OCI-M1 (cell line): ENCODE results near the gene PARG.
"Not testable (repeated sequence)": the region's sequence is repeated elsewhere in the genome, so short reads cannot be mapped to it uniquely, and the experiment has no call there.

Source experiments
- DNase-seq: peaks from one replicate; lab custom pipeline; 2025; lab: John Stamatoyannopoulos, UW

PARG gene

DNA sequence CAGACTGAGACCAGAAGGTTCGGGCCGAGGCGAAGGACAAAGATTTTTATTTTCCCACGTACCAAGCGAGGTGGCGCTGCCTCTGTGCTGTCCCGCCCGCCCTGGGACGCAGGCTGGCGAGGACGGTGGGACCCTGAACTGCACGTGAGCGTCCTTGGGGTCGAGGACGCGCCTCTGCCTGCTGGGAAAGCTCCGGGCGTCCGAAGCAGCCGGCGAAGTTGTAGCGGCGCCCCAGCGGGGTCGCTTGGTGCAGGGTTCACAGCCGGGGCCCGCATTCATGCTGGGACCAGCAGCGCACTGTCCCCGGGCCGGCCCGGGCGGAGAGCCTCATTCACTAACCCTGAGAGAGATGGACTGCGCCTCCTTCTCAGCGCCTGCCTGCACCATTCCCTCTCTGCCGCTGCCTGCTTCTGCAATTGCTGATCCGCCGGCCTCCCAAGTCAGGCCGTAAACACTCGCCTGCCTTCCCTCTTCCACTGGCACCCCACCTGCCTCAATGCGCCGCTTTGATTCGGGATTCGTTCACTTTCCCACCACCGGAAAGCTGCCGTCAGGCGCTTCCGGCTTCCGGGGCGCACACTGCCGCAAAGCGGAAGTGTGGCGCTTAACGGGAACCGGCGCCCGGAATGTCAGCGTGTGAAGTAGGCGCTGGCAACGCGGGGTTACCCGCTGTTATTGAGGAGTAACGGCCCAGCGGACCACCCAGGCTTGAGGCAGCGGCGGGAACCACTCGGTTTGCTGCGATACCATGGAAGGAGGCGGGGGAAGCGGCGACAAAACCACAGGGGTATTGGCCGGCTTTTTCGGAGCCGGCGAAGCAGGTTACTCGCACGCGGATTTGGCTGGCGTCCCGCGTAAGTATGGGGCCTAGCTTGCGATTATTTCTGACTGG, at the start of gene PARG, which contains the start of gene TIMM23B:
Gene PARG, minus strand, starts transcription at position 581 of the 892 bp plus-strand sequence. Its CDS starts 302 bp downstream, at position 279.
Gene TIMM23B, plus strand, starts transcription at position 607 of the 892 bp plus-strand sequence. Its CDS starts 142 bp downstream, at position 749.
- DNase-seq, result peak; percentile 91

DNA sequence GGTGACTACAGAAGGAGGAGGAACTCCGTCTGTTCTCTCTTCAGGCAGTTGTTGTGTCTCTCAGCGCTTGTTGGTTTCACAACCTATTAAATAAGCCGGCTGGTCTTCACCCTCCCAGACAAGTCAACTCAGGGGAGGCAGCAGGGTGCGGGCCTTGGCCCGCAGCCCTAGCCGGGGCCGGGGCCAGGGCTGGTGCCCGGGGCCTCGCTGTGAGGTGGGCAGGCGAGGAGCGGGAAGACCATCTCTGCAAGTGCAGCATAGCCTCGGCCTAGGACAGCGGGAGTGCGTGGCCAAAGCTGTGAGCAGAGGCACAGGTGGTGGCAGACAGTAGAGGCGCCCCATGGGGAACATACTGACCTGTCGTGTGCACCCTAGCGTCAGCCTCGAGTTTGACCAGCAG, 46.5 kb upstream of the PARG start, which contains the start of gene AGAP6:
Gene AGAP6, plus strand, starts transcription at position 31 of the 400 bp plus-strand sequence. Its CDS starts 310 bp downstream, at position 341.
- DNase-seq, result not testable (repeated sequence)

DNA sequence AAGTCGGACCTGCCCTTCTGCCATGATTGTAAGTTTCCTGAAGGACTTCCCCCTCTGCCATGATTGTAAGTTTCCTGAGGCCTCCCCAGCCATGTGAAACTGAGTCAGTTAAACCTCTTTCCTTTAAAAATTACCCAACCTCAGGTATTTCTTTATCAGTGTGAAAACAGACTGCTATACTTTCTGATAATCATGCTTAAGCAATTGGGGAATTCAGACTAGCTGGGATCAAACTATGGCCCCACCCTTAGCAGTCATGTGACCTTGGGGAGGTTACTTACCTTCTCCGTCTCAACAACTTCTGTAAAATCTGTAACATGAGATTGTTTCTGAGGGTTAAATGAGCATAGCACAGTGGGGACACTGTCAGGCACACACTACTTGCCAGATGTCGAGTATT, 45.4 kb upstream of the PARG start:
- peak; percentile 6 for DNase-seq

DNA sequence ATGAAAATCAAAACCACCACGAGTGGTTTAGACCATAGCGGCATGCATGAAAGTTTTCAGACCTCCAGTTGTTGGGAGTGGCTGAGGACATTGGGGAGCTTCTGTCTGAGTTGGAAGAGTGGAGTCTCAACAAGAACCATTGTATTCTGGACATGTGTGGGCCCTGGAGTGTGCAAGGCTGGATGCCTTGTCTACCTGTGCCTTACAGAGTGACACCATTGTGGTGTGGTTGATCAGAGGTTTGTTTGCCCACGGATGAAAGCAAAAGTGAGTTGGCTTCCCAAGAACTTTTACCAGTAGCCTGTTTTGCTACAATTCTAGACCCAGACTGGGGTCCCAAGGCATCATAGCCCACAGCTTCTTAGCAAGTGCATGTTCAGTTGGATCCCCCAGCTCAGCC, 35.9 kb upstream of the PARG start:
- DNase-seq, result not testable (repeated sequence)

DNA sequence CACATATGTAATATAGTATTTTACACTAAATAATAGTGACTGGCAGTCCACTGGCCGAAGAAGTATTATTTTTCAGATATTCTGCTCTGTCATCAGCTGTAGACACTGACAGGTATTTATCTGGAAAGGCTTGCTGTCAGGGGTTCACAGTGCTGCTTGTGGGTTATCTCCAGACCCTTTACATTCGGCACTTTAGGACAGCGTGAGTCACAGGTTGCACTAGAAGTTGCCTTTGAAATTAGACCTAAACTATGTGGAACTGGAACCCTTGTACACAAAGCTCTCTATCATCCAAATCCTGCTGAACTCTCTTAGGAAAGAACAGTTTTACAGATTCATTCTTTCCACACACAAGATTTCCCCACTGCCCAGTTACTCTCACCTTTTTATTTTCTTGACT, 30.3 kb upstream of the PARG start:
- DNase-seq, result not testable (repeated sequence)

DNA sequence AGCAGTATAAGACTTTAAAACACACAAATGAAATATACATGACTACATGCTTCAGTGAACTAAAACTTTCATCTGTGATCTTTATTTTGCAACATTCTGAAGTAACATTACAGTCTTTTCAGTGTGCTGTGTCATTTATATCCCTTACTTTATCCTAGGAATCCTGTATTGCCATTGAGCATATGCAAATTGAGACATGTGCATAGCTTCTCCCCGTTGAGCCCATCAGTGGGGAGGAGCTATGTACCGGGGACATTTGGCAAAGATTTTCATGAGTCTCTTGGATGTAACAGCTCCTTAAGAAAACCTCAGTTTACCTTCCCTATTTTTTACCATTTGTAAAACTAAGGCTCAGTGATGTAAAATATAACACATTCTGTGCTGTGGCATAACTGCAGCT, 29.6 kb upstream of the PARG start:
- DNase-seq, result not testable (repeated sequence)

DNA sequence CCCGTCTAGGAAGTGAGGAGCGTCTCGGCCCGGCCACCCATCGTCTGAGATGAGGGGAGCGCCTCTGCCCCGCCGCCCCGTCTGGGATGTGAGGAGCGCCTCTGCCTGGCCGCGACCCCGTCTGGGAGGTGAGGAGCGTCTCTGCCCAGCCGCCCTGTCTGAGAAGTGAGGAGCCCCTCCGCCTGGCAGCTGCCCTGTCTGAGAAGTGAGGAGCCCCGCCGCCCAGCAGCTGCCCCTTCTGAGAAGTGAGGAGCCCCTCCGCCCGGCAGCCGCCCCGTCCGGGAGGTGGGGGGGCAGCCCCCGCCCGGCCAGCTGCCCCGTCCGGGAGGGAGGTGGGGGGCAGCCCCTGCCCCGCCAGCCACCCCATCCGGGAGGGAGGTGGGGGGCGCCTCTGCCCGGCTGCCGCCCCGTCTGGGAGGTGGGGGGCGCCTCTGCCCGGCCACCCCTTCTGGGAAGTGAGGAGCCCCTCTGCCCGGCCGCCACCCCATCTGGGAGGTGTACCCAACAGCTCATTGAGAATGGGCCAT, 28.6 kb upstream of the PARG start:
- not testable (repeated sequence) for DNase-seq

DNA sequence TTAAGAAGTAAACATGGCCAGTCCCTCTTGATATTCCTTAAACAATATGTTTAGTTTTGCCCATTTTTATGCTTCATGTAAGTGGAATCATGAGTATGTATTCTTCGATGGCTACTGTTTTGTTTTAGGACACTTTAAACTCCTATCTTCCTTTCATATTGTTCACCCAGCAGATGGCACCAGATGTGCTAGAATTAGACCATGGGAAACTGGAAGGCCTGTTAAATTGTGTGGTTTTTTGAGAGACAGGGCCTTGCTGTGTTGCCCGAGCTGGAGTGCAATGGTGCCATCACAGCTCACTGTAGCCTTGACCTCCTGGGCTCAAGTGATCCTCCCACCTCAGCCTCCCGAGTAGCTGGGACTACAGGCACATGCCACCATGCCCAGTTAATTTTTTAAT, 11.3 kb upstream of the PARG start:
- peak; percentile 8 for DNase-seq

DNA sequence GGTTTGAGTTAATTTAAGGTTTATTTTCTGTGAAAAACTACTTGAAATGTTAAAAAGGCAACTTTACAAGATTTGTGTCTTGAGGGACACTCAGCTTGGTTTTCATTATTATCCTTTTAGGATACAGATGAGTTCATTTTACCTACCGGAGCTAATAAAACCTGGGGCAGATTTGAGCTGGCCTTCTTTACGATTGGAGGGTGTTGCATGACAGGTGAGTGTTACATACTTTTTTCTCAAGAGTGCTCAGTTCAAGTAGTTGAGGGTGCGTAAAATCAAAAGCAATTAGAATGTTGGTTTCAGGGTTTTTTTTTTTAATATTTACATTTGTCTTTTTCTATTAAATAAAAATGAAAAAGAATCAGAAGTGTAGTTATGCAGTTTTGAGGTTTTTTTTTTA, 10.2 kb upstream of the PARG start:
- DNase-seq, result not testable (repeated sequence)

DNA sequence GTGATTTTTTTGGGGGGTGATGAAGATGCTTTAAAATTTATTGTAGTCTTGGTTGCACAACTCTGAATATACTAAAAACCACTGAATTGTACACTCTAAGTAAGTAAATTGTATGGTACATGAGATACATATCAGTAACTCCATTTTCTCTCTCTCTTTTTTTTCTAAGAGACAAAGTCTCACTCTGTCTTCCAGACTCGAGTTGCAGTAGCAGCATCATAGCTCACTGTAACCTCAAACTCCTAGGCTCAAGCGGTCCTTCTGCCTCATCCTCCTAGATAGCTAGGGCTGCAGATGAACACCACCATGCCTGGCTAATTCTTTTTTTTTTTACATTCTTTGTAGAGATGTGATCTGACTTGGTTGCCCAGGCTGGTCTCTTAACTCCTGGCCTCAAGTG, 6.9 kb upstream of the PARG start:
- not testable (repeated sequence) for DNase-seq

DNA sequence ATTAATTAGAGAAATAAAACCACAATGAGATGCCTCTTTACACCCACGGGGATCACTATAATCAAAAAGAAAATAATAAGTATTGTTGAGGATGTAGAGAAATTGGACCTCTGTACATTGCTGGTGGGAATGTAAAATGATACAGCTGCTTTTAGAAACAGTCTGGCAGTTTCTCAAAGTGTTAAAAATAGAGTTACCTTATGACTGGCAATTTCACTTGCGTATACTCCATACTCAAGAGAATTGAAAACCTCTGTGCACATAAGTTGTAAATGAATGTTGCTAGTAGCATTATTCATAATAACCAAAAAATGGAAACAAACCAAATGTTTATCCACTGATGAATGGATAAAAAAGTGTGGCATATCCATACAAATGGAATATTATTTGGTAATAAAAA, 6.3 kb upstream of the PARG start:
- DNase-seq, result not testable (repeated sequence)

DNA sequence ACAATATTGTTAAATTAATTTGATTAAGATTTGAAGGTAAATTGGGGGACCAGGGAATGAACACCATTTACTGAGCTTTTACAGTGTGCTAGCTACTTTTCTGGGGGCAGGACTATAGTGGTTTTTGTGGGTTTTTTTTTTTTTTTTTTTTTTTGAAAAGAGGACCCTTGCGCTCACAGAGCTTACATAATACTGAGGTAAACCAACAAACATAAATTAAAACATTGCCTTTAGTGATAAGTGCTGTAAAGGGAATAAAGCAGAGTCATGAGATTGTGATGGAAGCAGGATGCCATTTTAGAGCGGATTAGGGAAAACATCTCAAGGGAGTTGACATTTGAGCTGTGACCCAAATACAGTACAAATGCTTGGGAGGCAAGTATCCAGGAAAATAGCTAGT, 1.8 kb upstream of the PARG start:
- peak; percentile 2 for DNase-seq

DNA sequence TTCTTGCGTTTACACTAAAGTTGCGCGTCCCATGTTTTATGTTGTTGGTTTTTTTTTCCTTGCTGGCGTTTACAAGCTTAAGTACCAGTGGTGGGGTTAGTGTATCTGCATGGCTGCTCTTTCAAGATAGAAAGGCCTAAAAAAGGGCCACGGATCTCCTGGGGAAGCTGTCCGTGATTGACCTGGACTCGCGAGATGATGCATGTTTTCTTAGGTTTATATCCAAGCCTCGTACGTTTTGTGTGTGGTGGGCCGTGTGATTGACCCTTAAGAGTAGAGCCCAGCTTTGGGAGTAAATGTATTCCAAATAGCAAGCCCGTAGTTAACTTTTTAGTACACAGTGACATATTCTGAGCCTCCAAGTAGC, 495 bp upstream of the PARG start:
- DNase-seq, result peak; percentile 39

DNA sequence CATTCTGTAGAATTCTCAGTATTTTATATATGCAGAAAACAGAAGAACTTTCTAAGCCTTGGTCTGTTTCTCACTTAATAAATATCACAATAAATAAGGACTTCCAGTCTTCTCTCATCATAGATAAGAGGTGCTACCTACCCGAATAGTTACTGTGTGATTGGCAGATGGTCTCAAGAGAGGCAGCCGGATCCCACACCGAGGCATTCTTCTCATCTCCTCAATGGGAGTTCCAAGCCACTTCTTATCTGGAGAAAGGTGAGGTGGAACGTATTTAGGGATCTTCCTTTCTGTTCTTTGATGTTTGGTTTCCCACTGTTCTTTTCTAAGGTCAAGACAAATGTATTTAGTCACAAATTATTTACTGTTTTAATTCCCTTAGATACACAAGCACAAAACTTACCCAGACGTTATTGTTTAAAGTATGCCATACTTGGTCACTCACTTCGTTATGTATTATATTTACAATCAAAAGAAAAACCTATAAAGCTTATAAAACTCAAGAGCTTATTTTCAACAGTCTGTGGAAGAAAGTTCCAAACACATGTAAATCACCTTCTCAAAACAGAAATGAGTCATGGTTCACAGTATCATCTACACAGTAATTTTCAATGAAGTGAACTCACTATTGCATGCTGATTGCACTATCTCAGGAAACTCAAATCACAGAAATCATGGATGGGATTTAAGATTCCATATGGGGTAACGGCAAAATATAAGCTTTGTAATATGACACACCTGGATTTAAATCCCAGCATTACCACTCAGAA, 9.7 kb downstream of the PARG start:
- DNase-seq, result not testable (repeated sequence)

DNA sequence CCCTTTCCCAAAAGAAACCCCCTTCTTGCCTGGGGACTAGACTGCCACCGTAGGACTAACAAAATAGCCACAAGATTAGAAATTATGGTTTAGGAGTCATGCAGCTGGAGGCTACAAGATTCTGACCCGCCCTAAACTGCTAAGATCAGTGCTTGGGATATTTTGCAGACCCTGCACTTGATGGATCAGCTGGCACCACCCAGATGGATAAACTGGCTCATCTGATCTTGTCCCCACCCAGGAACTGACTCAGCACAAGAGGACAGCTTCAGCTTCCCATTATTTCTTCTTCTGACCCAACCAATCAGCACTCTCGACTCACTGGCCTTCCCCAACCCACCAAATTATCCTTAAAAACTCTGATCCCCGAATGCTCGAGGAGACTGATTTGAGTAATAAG, 10.6 kb downstream of the PARG start:
- not testable (repeated sequence) for DNase-seq

DNA sequence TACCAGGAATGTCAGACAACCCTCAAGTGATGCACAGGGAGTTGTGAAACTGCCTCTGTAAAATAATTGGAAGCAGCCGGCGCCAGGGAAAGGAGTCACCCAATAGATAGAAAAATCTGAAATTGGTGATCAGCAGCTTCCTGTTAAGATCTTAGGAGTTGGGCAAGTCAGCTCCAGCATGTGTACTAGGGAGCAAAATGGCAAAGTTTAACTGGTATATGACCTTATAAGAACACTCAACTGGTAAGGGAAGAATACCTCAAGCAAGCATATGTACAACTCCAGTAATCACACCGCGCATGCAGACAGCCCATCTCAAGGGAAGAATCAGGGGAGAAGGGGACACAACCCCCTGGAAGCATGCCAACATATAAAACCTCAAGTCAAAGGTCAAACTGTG, 18.3 kb downstream of the PARG start:
- not testable (repeated sequence) for DNase-seq

DNA sequence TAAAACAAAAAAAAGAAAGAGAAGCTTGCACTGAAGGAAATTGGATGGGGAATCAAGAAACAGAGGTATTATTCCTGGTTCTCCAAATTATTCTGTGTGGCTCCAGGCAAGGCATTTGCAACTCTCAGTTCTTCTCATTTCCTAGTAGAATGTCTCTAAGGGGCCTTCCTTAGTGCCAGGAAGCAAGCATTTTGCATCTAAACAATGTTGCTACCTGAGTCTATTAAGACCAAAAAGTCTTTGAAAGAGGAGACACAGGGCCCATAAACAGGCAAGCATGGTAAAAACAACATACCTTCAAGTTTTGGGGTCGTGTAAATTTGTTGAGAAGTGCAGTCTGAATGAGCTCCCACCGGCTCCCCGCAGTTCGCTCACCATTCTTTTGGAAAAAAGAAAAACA, 19.8 kb downstream of the PARG start:
- DNase-seq, result not testable (repeated sequence)

DNA sequence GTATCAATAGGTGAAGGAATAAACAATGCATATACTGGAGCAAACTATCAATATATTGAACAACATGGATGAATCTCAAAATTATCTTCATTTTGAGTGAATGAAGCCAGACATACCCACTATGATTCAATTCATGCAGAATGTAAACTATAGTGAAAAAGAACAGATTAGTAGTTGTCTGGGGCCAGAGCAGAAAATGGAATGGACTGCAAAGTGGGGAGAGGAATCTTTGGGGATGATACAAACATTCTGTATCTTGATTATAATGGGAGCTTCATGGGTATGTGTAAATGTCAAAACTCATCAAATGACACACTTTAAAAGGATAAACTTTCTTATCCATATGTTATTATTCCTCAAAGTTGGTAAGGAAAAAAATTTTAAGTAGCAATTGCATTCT, 23.9 kb downstream of the PARG start:
- not testable (repeated sequence) for DNase-seq

DNA sequence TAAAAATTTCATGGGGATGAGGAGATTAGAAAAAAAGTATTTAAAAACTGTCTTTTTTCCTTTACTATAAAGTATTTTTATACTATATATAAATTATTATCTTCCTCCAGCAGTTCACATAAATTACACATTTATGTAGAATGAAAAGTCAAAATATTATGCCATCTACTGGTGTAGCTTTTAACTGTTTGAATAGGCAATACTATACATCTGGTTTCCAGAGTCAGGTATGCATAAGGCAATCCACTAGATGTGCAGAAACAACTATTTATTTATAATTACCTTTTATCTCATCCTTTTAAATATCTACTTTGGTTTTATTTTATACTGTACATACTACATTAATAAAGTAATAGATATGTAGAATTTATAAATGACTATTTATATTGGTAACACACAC, 25.4 kb downstream of the PARG start:
- not testable (repeated sequence) for DNase-seq

DNA sequence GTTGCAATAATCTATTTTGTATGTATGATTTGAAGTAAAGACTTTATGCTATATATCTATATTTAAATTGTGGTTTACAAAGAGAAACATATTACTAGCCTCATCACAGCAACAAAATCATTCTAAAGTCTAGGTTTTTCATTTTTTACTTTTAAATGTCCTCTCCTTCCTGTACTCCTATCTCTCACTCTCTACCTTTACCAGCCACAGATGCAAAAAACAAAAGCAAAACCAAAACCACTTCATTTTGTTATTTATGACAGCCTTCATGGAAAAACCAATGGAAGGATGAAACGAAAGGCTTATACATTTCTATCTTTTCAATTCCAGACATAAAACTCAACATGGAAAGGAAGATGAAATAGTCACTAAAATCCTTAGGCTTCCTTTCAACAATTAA, 31.5 kb downstream of the PARG start:
- DNase-seq, result not testable (repeated sequence)

DNA sequence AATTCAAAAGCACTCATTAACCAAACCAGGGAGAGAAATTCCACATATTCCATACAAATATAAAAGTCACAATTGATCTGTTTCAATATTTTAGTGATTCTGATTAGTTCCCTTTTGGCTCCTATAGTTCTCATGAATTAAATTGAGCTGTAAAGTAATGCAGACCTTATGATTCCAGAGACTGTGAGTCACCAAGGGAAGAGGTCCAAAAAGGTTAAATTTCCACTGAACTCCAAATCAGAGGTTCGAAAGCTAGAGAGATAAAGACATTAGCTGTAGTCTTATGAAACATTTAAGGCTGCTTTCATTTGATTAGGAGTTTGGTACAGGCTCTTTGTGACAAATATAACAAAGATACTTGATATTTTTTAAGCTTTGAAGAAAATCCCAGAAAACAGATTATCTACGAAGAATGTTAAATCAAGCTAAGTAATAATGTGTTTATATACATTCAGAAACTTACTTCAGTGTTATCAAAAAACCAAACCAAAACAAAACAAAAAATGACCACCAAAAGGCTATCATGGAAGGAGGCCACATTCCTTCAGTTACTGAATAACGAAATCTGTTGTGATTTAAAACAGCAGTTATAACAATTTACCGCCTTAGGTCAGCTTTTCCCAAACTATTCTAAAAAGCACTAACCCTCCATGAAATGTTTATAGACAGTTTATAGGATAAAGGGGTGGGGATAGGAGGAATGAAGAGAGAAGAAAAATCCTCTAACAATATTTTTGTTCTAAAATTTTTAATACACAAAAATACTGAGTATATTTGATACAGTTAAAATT, 33.3 kb downstream of the PARG start:
- not testable (repeated sequence) for DNase-seq

DNA sequence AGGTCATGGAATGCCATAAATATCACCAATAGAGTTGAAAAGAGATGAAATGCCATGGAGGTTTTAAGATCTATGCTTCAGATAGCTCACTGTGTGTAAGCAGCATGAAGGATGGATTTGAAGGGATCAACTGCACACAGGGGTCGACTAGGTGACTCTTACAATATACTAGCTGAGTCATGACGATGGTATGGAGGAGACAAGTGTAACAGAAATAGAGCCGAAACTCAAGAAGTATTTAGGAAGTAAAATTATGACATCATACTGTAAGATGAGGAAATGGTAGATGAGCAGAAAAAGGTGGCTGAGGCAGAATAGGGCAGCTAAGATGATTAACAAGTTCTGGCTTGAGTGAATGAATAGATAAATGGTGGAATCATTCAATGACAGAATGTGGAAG, 38.0 kb downstream of the PARG start:
- DNase-seq, result not testable (repeated sequence)
